Upper lobe of right lung (tissue), 1 donor: ENCODE results near the gene LPCAT2. TPM values are rescaled to one million over a fixed set of nuclear protein-coding genes. Genes with fewer than 3 reads are reported as not detected.

Experiments used
- ATAC-seq: fragments of 200-7000 bp; cut with Tn5 transposase; one replicate; pipeline ENCODE4 v1.9.1; 2020; ENCODE audit warnings: mild to moderate bottlenecking, moderate library complexity
- DNase-seq: peaks from one replicate; pipeline ENCODE4 v3.0.0-alpha.2; 2020
- H3K27ac ChIP-seq: fragments of 200-600 bp; one replicate; pipeline ENCODE4 v1.8.0; 2022
- H3K27me3 ChIP-seq: fragments of 200-600 bp; one replicate; pipeline ENCODE4 v1.8.0; 2022; ENCODE audit warnings: mild to moderate bottlenecking
- H3K36me3 ChIP-seq: fragments of 200-600 bp; one replicate; pipeline ENCODE4 v1.8.0; 2022
- H3K4me1 ChIP-seq: fragments of 200-600 bp; one replicate; pipeline ENCODE4 v1.8.0; 2022
- H3K4me3 ChIP-seq: fragments of 200-600 bp; one replicate; pipeline ENCODE4 v1.8.0; 2022; ENCODE audit warnings: mild to moderate bottlenecking
- H3K9me3 ChIP-seq: fragments of 200-600 bp; one replicate; pipeline ENCODE4 v1.8.0; 2022
- intact Hi-C: fragments of 100-400 bp; cut with DNase I; formaldehyde crosslinking; loops from one replicate; pipeline ENCODE4 v1.11.0; 2022
- total RNA-seq: library from RNA; stranded (reverse); fragmentation: NEBNext Ultra II Directional; extraction: Animal tissue kit (Norgen Biotek cat#: 25700); gene quantifications from one replicate; pipeline ENCODE4 v1.2.1, GENCODE V29; 2021
- TF ChIP-seq, protein P1 (sequence below): fragments of 200-600 bp; IDR thresholded peaks from one replicate; pipeline ENCODE4 v1.8.0; 2022; ENCODE audit warnings: antibody characterized with exemption
- donor health status: DM: no; HTN: yes; CAD: no; lungs with severe emphysema.

LPCAT2 gene
- total RNA-seq, 1 donor from 2014 or later = 32.8 TPM

DNA sequence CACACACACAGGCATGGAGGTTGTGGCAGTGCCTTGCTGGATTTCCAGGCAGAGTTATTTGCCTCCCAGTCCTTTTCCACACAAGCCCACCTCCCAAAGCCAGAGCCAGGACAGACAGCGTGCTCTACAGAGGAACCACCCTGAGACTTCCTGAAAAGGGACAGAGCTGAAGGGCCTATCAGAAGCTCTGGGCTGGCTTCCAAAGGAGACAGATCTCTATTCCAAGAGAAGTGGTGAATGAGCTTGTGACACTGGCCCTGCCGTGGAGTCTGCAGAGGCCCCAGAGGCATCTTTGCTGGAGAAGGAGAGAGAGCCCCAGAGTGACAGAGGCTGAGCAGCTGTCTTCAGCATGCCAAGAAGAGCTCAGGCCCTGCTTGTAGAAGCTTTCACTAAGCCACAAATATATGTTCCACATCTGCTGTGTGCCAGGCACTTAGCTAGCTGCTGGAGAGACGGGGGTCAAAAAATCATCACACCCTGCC is 8.3 kb upstream of the LPCAT2 start:
- H3K36me3 ChIP-seq = peaks cover 7% of the 10 kb centered on the region
- no peaks in the 10 kb centered on the region for H3K27me3 ChIP-seq
- no peaks in the 10 kb centered on the region for H3K9me3 ChIP-seq
- H3K4me3 ChIP-seq = no peak overlapping the region
- peaks cover 35% of the 10 kb centered on the region for H3K4me1 ChIP-seq
- intact Hi-C loops = no loop called here
- no peak overlapping the region for H3K27ac ChIP-seq
- ATAC-seq (peak; percentile 71), DNase-seq (no peak)
- TF ChIP-seq, protein P1, sequence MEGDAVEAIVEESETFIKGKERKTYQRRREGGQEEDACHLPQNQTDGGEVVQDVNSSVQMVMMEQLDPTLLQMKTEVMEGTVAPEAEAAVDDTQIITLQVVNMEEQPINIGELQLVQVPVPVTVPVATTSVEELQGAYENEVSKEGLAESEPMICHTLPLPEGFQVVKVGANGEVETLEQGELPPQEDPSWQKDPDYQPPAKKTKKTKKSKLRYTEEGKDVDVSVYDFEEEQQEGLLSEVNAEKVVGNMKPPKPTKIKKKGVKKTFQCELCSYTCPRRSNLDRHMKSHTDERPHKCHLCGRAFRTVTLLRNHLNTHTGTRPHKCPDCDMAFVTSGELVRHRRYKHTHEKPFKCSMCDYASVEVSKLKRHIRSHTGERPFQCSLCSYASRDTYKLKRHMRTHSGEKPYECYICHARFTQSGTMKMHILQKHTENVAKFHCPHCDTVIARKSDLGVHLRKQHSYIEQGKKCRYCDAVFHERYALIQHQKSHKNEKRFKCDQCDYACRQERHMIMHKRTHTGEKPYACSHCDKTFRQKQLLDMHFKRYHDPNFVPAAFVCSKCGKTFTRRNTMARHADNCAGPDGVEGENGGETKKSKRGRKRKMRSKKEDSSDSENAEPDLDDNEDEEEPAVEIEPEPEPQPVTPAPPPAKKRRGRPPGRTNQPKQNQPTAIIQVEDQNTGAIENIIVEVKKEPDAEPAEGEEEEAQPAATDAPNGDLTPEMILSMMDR = no peak

DNA sequence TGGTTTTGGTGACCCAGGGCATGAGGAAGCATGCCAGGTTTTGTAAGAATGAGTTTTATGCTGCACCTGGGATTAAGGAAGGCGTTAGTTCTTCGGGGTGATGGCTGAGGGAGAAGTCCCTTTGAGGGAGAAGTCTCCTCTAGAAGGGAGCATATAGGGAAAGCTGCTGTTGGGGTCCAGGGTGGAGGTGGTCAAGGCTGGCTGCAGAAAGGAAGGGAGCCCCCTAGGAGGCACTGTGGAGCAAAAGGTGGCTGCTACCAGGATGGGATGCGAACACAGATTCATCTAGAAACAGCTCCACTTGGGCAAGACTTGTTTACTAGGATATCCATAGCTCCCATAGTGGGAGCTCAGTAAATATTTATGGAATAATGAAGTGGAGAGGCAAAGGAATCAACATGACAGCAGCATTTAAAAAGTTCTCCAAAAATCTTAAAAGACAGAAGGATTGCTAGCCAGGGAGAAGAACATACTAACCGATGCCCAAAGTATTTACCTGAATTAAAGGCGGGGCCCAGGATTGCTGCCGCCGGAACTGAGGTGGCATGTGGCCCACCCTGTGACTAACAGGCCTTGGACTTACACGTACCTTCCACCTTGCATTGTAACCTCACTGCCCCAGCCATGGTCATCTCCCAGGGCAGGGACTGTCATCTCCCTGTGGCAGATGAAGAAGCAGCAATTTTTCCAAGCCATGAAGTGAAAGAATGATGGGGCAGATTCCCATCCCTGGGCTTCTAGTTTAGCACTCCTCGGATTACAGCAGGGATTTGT is 7.1 kb upstream of the LPCAT2 start:
- H3K9me3 ChIP-seq = no peaks in the 10 kb centered on the region
- ATAC-seq (no peak), DNase-seq (no peak)
- no peak overlapping the region for H3K27ac ChIP-seq
- H3K36me3 ChIP-seq = peaks cover 14% of the 10 kb centered on the region
- intact Hi-C loops = no loop called here
- peaks cover 33% of the 10 kb centered on the region for H3K4me1 ChIP-seq
- TF ChIP-seq, protein P1 = peak; percentile 28
- H3K27me3 ChIP-seq = no peaks in the 10 kb centered on the region
- H3K4me3 ChIP-seq = no peak overlapping the region

DNA sequence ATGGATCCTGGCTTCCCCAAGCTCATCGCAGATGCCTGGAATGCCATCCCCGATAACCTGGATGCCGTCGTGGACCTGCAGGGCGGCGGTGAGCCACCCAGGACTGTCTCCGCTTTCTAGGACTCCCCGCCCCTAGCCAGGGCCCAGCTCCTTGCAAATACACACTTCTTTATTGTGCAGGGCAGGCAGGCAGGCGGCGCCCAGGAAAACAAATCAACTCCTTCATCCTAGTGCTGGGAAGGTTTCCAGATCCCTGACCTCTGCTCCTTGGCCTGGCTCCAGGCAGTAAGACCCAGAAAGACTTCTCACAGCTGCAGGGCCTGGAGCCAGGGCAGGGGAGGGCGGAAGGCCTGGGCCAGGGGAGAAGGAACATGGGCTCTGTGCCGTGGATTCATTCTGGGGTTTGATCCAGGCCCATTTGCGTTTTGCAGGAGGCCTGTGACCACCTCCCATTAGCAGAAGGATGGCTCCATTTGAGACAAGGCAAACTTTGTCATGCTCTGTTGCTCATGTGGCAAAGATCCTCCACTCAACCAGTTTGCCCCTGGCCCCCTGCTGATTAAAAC is 6.0 kb upstream of the LPCAT2 start:
- intact Hi-C loops = no loop called here
- peak; percentile 84 for DNase-seq
- peaks cover 30% of the 10 kb centered on the region for H3K4me1 ChIP-seq
- H3K9me3 ChIP-seq = no peaks in the 10 kb centered on the region
- no peaks in the 10 kb centered on the region for H3K27me3 ChIP-seq
- ATAC-seq = peak; percentile 78
- H3K27ac ChIP-seq = no peak overlapping the region
- no peak overlapping the region for H3K4me3 ChIP-seq
- TF ChIP-seq, protein P1 = no peak
- H3K36me3 ChIP-seq = peaks cover 14% of the 10 kb centered on the region

DNA sequence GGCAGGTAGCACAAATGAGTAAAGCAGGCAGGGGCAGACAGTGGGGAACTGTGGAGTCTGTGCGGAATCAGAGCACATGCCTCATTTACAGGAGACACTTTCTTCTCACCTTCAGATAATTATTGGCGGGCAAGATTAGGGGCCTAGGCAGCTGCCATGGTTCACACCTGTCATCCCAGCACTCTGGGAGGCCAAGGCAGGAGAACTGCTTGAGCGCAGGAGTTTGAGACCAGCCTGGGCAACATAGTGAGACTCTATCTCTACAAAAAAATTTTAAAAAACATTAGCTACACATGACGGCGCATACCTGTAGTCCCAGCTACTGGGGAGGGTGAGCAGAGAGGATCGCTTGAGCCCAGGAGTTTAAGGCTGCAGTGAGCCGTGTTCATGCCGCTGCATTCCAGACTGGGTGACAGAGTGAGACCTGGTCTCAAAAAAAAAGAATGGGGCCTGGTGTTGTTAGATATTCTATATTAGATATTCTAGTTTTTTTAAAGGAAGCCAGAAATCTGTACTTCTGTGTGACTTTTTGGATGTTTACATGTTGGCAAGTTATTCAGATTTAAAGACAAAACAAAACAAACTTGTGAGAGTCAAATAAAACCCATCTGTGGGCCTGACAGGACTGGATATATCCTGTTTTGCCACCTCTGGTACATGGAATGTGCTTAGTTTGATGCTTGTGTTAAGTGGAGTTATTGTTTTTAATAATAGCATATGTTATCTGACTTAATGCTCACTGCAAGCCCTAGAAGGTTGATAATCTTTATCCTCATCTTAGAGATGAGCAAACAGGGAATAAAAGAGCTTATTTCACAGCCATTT is 4.9 kb upstream of the LPCAT2 start:
- no peak overlapping the region for H3K27ac ChIP-seq
- DNase-seq (no peak), ATAC-seq (no peak)
- TF ChIP-seq, protein P1 = no peak
- H3K4me3 ChIP-seq = no peak overlapping the region
- peaks cover 30% of the 10 kb centered on the region for H3K4me1 ChIP-seq
- H3K9me3 ChIP-seq = no peaks in the 10 kb centered on the region
- H3K36me3 ChIP-seq = peaks cover 14% of the 10 kb centered on the region
- intact Hi-C loops = no loop called here
- H3K27me3 ChIP-seq = no peaks in the 10 kb centered on the region

DNA sequence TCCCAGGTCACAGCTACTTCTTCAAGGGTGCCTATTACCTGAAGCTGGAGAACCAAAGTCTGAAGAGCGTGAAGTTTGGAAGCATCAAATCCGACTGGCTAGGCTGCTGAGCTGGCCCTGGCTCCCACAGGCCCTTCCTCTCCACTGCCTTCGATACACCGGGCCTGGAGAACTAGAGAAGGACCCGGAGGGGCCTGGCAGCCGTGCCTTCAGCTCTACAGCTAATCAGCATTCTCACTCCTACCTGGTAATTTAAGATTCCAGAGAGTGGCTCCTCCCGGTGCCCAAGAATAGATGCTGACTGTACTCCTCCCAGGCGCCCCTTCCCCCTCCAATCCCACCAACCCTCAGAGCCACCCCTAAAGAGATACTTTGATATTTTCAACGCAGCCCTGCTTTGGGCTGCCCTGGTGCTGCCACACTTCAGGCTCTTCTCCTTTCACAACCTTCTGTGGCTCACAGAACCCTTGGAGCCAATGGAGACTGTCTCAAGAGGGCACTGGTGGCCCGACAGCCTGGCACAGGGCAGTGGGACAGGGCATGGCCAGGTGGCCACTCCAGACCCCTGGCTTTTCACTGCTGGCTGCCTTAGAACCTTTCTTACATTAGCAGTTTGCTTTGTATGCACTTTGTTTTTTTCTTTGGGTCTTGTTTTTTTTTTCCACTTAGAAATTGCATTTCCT is 3.4 kb upstream of the LPCAT2 start:
- Histone ChIP-seq H3K27me3 (no peaks in the 10 kb centered on the region), H3K9me3 (no peaks in the 10 kb centered on the region), H3K36me3 (peaks cover 14% of the 10 kb centered on the region), H3K4me1 (peaks cover 23% of the 10 kb centered on the region), H3K27ac (no peak overlapping the region), H3K4me3 (no peak overlapping the region)
- TF ChIP-seq, protein P1 = no peak
- ATAC-seq (no peak), DNase-seq (no peak)
- intact Hi-C loops = no loop called here
